Calu3 (cell line): Measurements from ENCODE around the gene HEATR3. TPM values are rescaled to one million over a fixed set of nuclear protein-coding genes. Genes with fewer than 3 reads are reported as not detected.

Experiments used
- BruUV-seq: library from RNA; stranded (reverse); fragments of 400-500 nt; replicated peaks from 2 replicates; lab custom pipeline; 2021; lab: Mats Ljungman, UMichigan
- CTCF ChIA-PET: fragments of 300-600 bp; sonication (Branson Sonifier 250); formaldehyde crosslinking; loops from one replicate; lab custom pipeline; 2022; ENCODE audit warnings: antibody characterized with exemption; lab: Charles Lee
- DNase-seq: peaks from one replicate; pipeline ENCODE4 v3.0.0; 2022
- H3K27ac Mint-ChIP-seq: one replicate; pipeline ENCODE4 v1.8.0; 2022; ENCODE audit warnings: mixed read lengths; ENCODE audit not compliant: unreplicated experiment
- H3K27me3 Mint-ChIP-seq: one replicate; pipeline ENCODE4 v1.8.0; 2022; ENCODE audit warnings: mixed read lengths; ENCODE audit not compliant: unreplicated experiment
- H3K36me3 Mint-ChIP-seq: one replicate; pipeline ENCODE4 v1.8.0; 2022; ENCODE audit warnings: mild to moderate bottlenecking, moderate library complexity, mixed read lengths; ENCODE audit not compliant: insufficient read depth, unreplicated experiment
- H3K4me1 Mint-ChIP-seq: one replicate; pipeline ENCODE4 v1.8.0; 2022; ENCODE audit warnings: mild to moderate bottlenecking, low read depth, mixed read lengths; ENCODE audit not compliant: unreplicated experiment
- H3K4me3 Mint-ChIP-seq: one replicate; pipeline ENCODE4 v1.8.0; 2022; ENCODE audit warnings: mild to moderate bottlenecking, low read depth, moderate library complexity, mixed read lengths; ENCODE audit not compliant: unreplicated experiment
- H3K9me3 Mint-ChIP-seq: one replicate; pipeline ENCODE4 v1.8.0; 2022; ENCODE audit warnings: low read depth, mixed read lengths; ENCODE audit not compliant: unreplicated experiment
- CTCF ChIP-seq: fragments of 200-600 bp; IDR thresholded peaks from one replicate; pipeline ENCODE4 v1.8.0; 2022; ENCODE audit warnings: antibody characterized with exemption; ENCODE audit not compliant: unreplicated experiment
- intact Hi-C: fragments of 100-400 bp; cut with micrococcal nuclease; formaldehyde crosslinking; loops from one replicate; pipeline ENCODE4 v1.10.0; 2022; ENCODE audit not compliant: unreplicated experiment
- total RNA-seq: library from RNA; stranded (reverse); gene quantifications from 2 replicates; pipeline ENCODE4 v1.2.3, GENCODE V29; 2022

Gene HEATR3
- total RNA-seq, 1 experiment from 2014 or later, result 27.3 TPM

GRCh38 chr16:50086176-50086575 lies 20.4 kb downstream of the HEATR3 start:
- intact Hi-C loops, result no loop called here
- no peaks in the 10 kb centered on the region for H3K9me3 Mint-ChIP-seq
- BruUV-seq, result no TSS peak
- no peak for DNase-seq
- H3K4me3 Mint-ChIP-seq, result no peak overlapping the region
- no peaks in the 10 kb centered on the region for H3K27me3 Mint-ChIP-seq
- TF ChIP-seq CTCF, result no peak
- H3K4me1 Mint-ChIP-seq, result no peaks in the 10 kb centered on the region
- no peak overlapping the region for H3K27ac Mint-ChIP-seq
- H3K36me3 Mint-ChIP-seq, result peaks cover 12% of the 10 kb centered on the region
- CTCF ChIA-PET, result interaction anchor here (0.6 kb wide), 1 partner anchor 88 kb away, joined by 3 read pairs; no protein-coding TSS in a partner anchor

- Mint-ChIP-seq H3K4me3 (no peak overlapping the region), H3K4me1 (no peaks in the 10 kb centered on the region), H3K36me3 (peaks cover 12% of the 10 kb centered on the region), H3K27ac (no peak overlapping the region), H3K27me3 (no peaks in the 10 kb centered on the region), H3K9me3 (no peaks in the 10 kb centered on the region)
- DNase-seq, result no peak
- CTCF ChIA-PET, result no interaction called here
- no peak for TF ChIP-seq CTCF
- BruUV-seq, result no TSS peak
- intact Hi-C loops, result no loop called here
Measured at GRCh38 chr16:50088302-50088701, 22.5 kb downstream of the HEATR3 start.

GRCh38 chr16:50092891-50093290 lies 27.1 kb downstream of the HEATR3 start:
- CTCF ChIA-PET, result interaction anchor here (0.9 kb wide), 1 partner anchor 68 kb away, joined by 4 read pairs; the partner anchor contains the start of gene CNEP1R1
- H3K27ac Mint-ChIP-seq, result no peak overlapping the region
- no peak overlapping the region for H3K4me3 Mint-ChIP-seq
- no TSS peak for BruUV-seq
- no peaks in the 10 kb centered on the region for H3K27me3 Mint-ChIP-seq
- peaks cover 20% of the 10 kb centered on the region for H3K36me3 Mint-ChIP-seq
- intact Hi-C loops, result no loop called here
- no peak for DNase-seq
- H3K9me3 Mint-ChIP-seq, result no peaks in the 10 kb centered on the region
- TF ChIP-seq CTCF, result no peak
- no peaks in the 10 kb centered on the region for H3K4me1 Mint-ChIP-seq

- no peak for DNase-seq
- H3K36me3 Mint-ChIP-seq, result peaks cover 20% of the 10 kb centered on the region
- no peak for TF ChIP-seq CTCF
- no peaks in the 10 kb centered on the region for H3K27me3 Mint-ChIP-seq
- H3K9me3 Mint-ChIP-seq, result no peaks in the 10 kb centered on the region
- H3K27ac Mint-ChIP-seq, result no peak overlapping the region
- intact Hi-C loops, result no loop called here
- no peak overlapping the region for H3K4me3 Mint-ChIP-seq
- CTCF ChIA-PET, result interaction anchor here (0.5 kb wide), 1 partner anchor 38 kb away, joined by 4 read pairs; no protein-coding TSS in a partner anchor
- no peaks in the 10 kb centered on the region for H3K4me1 Mint-ChIP-seq
- BruUV-seq, result no TSS peak
Measured at GRCh38 chr16:50093607-50094539, 28.1 kb downstream of the HEATR3 start.
